Suprapubic skin (tissue), 4 donors: ENCODE results near the gene EID2.

Source experiments
- CTCF ChIP-seq, 2 donors: fragments of 200-600 bp in 1 of 2; fragments of 450-650 bp in 1 of 2; sonication (generic) in 1 of 2; IDR thresholded peaks; one replicate each; pipeline ENCODE4 v1.5.1; 2016 to 2019; ENCODE audit warnings: antibody characterized with exemption in 2 of 2, mild to moderate bottlenecking in 1 of 2, moderate library complexity in 1 of 2
- EP300 ChIP-seq: sonication (generic); formaldehyde crosslinking; IDR thresholded peaks from one replicate; pipeline ENCODE4 v1.6.1; 2017; ENCODE audit warnings: antibody characterized with exemption
- POLR2A ChIP-seq, 2 donors: fragments of 450-650 bp; IDR thresholded peaks; one replicate each; pipeline ENCODE4 v1.6.1; 2017; ENCODE audit warnings: antibody characterized with exemption in 2 of 2, mild to moderate bottlenecking in 2 of 2, moderate library complexity in 2 of 2
- POLR2AphosphoS5 ChIP-seq, 3 donors: sonication (generic); formaldehyde crosslinking; IDR thresholded peaks; one replicate each; pipeline ENCODE4 v1.6.1; 2017; ENCODE audit warnings: antibody characterized with exemption in 3 of 3

DNA sequence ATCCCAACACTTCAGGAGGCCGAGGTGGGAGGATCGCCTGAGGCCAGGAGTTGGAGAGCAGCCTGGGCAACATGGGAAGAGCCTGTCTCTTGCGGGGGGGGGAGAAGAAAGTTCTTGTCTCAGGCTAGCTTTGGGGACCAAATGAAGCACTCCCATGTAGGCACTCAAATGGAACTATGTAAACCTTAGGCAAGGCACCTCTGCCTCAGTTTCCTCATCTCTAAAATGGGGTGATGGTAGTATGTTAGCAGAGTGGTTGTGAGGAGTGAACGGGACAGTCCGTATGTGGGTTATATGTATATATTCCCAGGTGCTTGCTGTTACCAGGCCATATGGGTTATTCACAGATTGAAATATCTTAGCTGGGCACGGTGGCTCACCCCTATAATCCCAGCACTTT, 47.7 kb downstream of the EID2 start:
- TF ChIP-seq POLR2A (IDR thresholded peaks at IDR 0.05) (no peak), CTCF (IDR thresholded peaks at IDR 0.05) (no peak), EP300 (no peak), POLR2AphosphoS5 (IDR thresholded peaks at IDR 0.05) (no peak)
